GM12801 (cell line): ENCODE measurements around the gene SLC29A2.

ENCODE experiments used
- CTCF ChIP-seq: IDR thresholded peaks from one replicate; pipeline ENCODE4 v1.5.1; 2011; ENCODE audit warnings: control low read depth; ENCODE audit not compliant: insufficient read length; ENCODE audit errors: extremely low read depth

Gene SLC29A2

GRCh38 chr11:66347425-66348276 is 23.9 kb downstream of the SLC29A2 start, which contains the start of gene B4GAT1:
Gene B4GAT1 (minus strand): TSS chr11:66347629. CDS start chr11:66347545, 84 bp downstream.
- no peak for TF ChIP-seq CTCF

GRCh38 chr11:66346476-66347424 is 24.8 kb downstream of the SLC29A2 start:
- TF ChIP-seq CTCF, result no peak

GRCh38 chr11:66345316-66345649 is 26.3 kb downstream of the SLC29A2 start:
- no peak for TF ChIP-seq CTCF

- no peak for TF ChIP-seq CTCF
Measured at GRCh38 chr11:66344550-66345315, 26.8 kb downstream of the SLC29A2 start, which contains the start of gene BRMS1. Gene BRMS1 (minus strand): TSS chr11:66345104. CDS start chr11:66342234, 2,870 bp downstream.

- no peak for TF ChIP-seq CTCF
Measured at GRCh38 chr11:66343176-66343575, 28.4 kb downstream of the SLC29A2 start.

- no peak for TF ChIP-seq CTCF
Measured at GRCh38 chr11:66341502-66342126, 29.9 kb downstream of the SLC29A2 start.
